Pancreas (tissue), 10 donors: ENCODE data around the gene GRAP. TPM values are rescaled to one million over a fixed set of nuclear protein-coding genes. Genes with fewer than 3 reads are reported as not detected.

Experiments used
- ATAC-seq, 4 donors: fragments of 200-7000 bp; cut with Tn5 transposase; one replicate each; pipeline versions ENCODE4 v1.8.0 to v1.9.1; 2020; ENCODE audit warnings: mild to moderate bottlenecking in 4 of 4, moderate library complexity in 4 of 4
- DNase-seq, 6 donors: peaks; one replicate each; pipeline ENCODE4 v3.0.0-alpha.2; 2020
- FAIRE-seq: peaks from 2 replicates; lab custom pipeline; 2012; peaks lifted over from hg19 to GRCh38; lab: Jason Lieb, UNC
- H3K27ac ChIP-seq, 4 donors: fragments of 200-600 bp; sonication (generic); 1 replicate in 3 of 4; 2 replicates in 1 of 4; pipeline versions ENCODE4 v1.5.0 to v1.8.0; 2020
- H3K27me3 ChIP-seq, 4 donors: fragments of 200-600 bp; one replicate each; pipeline ENCODE4 v1.8.0; 2021
- H3K36me3 ChIP-seq, 3 donors: fragments of 200-600 bp; sonication (generic) in 1 of 3; one replicate each; pipeline versions ENCODE4 v1.5.0 to v1.8.0; 2020 to 2021
- H3K4me1 ChIP-seq, 3 donors: fragments of 200-600 bp; one replicate each; pipeline ENCODE4 v1.8.0; 2021
- H3K4me3 ChIP-seq, 4 donors: fragments of 200-600 bp; sonication (generic) in 2 of 4; one replicate each; pipeline versions ENCODE4 v1.5.0 to v1.8.0; 2020 to 2021
- H3K9me3 ChIP-seq, 4 donors: fragments of 200-600 bp; one replicate each; pipeline ENCODE4 v1.8.0; 2021
- CTCF ChIP-seq, 4 donors: fragments of 200-600 bp; sonication (generic) in 3 of 4; IDR thresholded peaks; one replicate each; pipeline versions ENCODE4 v1.5.0 to v1.8.0; 2021; ENCODE audit warnings: antibody characterized with exemption in 4 of 4
- WGBS, 2 donors: extraction: QIAGEN DNeasy Blood & Tissue Kit; methylation state at CpG; one replicate each; pipeline ENCODE4 v1.1.7; 2013; 5-methylcytosine and 5-hydroxymethylcytosine counted together
- intact Hi-C, 3 donors: fragments of 100-400 bp; cut with DNase I; formaldehyde crosslinking; loops; one replicate each; pipeline versions ENCODE4 v1.11.1 to v1.14.2; 2022
- polyA plus RNA-seq, 2 donors: library from polyadenylated mRNA; stranded (reverse); fragments of 200-250 nt; gene quantifications; one replicate each; pipeline ENCODE4 v1.2.3, GENCODE V29; 2013
- total RNA-seq, 6 donors: library from RNA; stranded (reverse); fragmentation: NEBNext Ultra II Directional in 4 of 6; extraction: Animal tissue kit (Norgen Biotek cat#: 25700) in 4 of 6; gene quantifications; one replicate each; pipeline versions ENCODE4 v1.2.1 to v1.2.4, GENCODE V29; 2021 to 2023
- donor health status: healthy with polysubstance abuse.
- donor health status: DM: no; HTN: no; CAD: no; lungs with moderate emphysema.
- donor health status: DM: no; HTN: no; CAD: no.
- donor health status: control.
- donor health status: control.
- donor health status: Bipolar disorder and iron deficiency.
- donor health status: DM: yes; HTN: yes; CAD: no.
- donor health status: DM: no; HTN: no; CAD: no.
- donor health status: DM: no; HTN: no; CAD: no.
- donor health status: DM: yes; HTN: yes; CAD: no.

GRAP gene
- total and polyA plus RNA-seq, 8 donors: 0.38 to 2.3 (median 0.97) TPM

GRCh38 chr17:18978655-18979054 lies 68.1 kb downstream of the GRAP start:
- no peak overlapping the region for H3K4me3 ChIP-seq
- intact Hi-C loops: no loop called here
- FAIRE-seq: no peak
- TF ChIP-seq CTCF (IDR thresholded peaks at IDR 0.05): no peak
- DNase-seq: no peak
- no peak for ATAC-seq
- H3K36me3 ChIP-seq: peaks cover 0 to 15% (median 0%) of the 10 kb centered on the region in 3 donors
- no peaks in the 10 kb centered on the region for H3K9me3 ChIP-seq
- 93 to 96% methylated on average over 17 of the region's 17 CpGs for WGBS, 2 donors
- H3K27me3 ChIP-seq: no peaks in the 10 kb centered on the region
- H3K27ac ChIP-seq: no peak overlapping the region
- no peaks in the 10 kb centered on the region for H3K4me1 ChIP-seq

GRCh38 chr17:18978050-18978449 lies 68.7 kb downstream of the GRAP start:
- Histone ChIP-seq H3K27me3 (no peaks in the 10 kb centered on the region), H3K27ac (no peak overlapping the region), H3K4me3 (no peak overlapping the region), H3K4me1 (no peaks in the 10 kb centered on the region), H3K9me3 (no peaks in the 10 kb centered on the region), H3K36me3 (peaks cover 0 to 15% (median 0%) of the 10 kb centered on the region in 3 donors)
- TF ChIP-seq CTCF (IDR thresholded peaks at IDR 0.05): no peak
- ATAC-seq (no peak), DNase-seq (no peak), FAIRE-seq (no peak)
- intact Hi-C loops: no loop called here
- 92 to 94% methylated on average over 13 of the region's 13 CpGs for WGBS, 2 donors

- H3K27ac ChIP-seq: no peak overlapping the region
- intact Hi-C loops: no loop called here
- H3K4me3 ChIP-seq: no peak overlapping the region
- WGBS, 2 donors: 88 to 93% methylated on average over 19 of the region's 19 CpGs
- no peaks in the 10 kb centered on the region for H3K27me3 ChIP-seq
- H3K36me3 ChIP-seq: peaks cover 0 to 15% (median 0%) of the 10 kb centered on the region in 3 donors
- no peak for ATAC-seq
- no peak for DNase-seq
- TF ChIP-seq CTCF (IDR thresholded peaks at IDR 0.05): no peak
- no peaks in the 10 kb centered on the region for H3K4me1 ChIP-seq
- no peak for FAIRE-seq
- no peaks in the 10 kb centered on the region for H3K9me3 ChIP-seq
Observed at GRCh38 chr17:18977646-18978045, 69.1 kb downstream of the GRAP start.

GRCh38 chr17:18977021-18977420 lies 69.7 kb downstream of the GRAP start:
- Histone ChIP-seq H3K27me3 (no peaks in the 10 kb centered on the region), H3K4me3 (no peak overlapping the region), H3K9me3 (no peaks in the 10 kb centered on the region), H3K4me1 (no peaks in the 10 kb centered on the region), H3K27ac (no peak overlapping the region), H3K36me3 (peaks cover 0 to 15% (median 0%) of the 10 kb centered on the region in 3 donors)
- no peak for DNase-seq
- TF ChIP-seq CTCF (IDR thresholded peaks at IDR 0.05): no peak
- intact Hi-C loops: no loop called here
- WGBS, 2 donors: 85 to 86% methylated on average over 4 of the region's 4 CpGs
- no peak for ATAC-seq
- no peak for FAIRE-seq

DNA sequence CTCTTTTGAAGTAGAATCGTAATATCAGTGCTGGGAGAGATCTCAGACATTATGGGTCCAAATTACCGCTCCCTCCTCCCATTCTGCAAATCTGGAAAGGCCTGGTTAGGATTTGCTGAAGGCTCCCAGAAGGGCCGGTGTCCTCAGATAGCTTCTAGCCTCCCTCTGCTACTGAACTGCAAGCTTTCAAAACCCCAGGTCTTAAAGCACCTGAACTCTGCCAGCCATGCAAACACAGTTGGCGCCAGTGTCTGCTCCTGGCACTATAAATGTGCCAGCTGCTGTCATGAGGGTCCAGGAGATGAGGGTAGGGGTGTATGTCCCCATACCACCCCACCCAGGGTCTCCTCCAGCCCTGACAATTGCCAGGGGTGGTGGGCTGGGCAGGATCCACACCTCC lies 70.6 kb downstream of the GRAP start:
- no peaks in the 10 kb centered on the region for H3K27me3 ChIP-seq
- DNase-seq: no peak
- TF ChIP-seq CTCF (IDR thresholded peaks at IDR 0.05): no peak
- no peak for ATAC-seq
- intact Hi-C loops: no loop called here
- H3K9me3 ChIP-seq: no peaks in the 10 kb centered on the region
- H3K27ac ChIP-seq: no peak overlapping the region
- peaks cover 0 to 18% (median 0%) of the 10 kb centered on the region in 3 donors for H3K36me3 ChIP-seq
- no peaks in the 10 kb centered on the region for H3K4me1 ChIP-seq
- no peak for FAIRE-seq
- no peak overlapping the region for H3K4me3 ChIP-seq
- 81 to 85% methylated on average over 4 of the region's 4 CpGs for WGBS, 2 donors
